Activated CD8-positive, alpha-beta T cell treated with anti-CD3 and anti-CD28 coated beads for 36 hours (primary cell): Measurements from ENCODE around the gene DGKB. TPM values are rescaled to one million over a fixed set of nuclear protein-coding genes. Genes with fewer than 3 reads are reported as not detected.

ENCODE experiments used
- ATAC-seq: fragments of 200-7000 bp; cut with Tn5 transposase; one replicate; pipeline ENCODE4 v1.10.0; 2021; ENCODE audit warnings: mild to moderate bottlenecking, moderate library complexity
- CTCF ChIA-PET: fragments of 350-600 bp; sonication (Branson Sonifier 250); formaldehyde crosslinking; loops from one replicate; lab custom pipeline; 2021; ENCODE audit warnings: antibody characterized with exemption; lab: Charles Lee
- POLR2A ChIA-PET: fragments of 350-600 bp; sonication (Branson Sonifier 250); formaldehyde crosslinking; loops from one replicate; lab custom pipeline; 2021; ENCODE audit warnings: antibody characterized with exemption; lab: Charles Lee
- DNase-seq: peaks from one replicate; pipeline ENCODE4 v3.0.0-alpha.2; 2020
- H3K27ac Mint-ChIP-seq: one replicate; pipeline ENCODE4 v1.8.0; 2021; ENCODE audit warnings: mild to moderate bottlenecking, mixed read lengths
- H3K27me3 Mint-ChIP-seq: one replicate; pipeline ENCODE4 v1.8.0; 2021; ENCODE audit warnings: mixed read lengths
- H3K36me3 Mint-ChIP-seq: one replicate; pipeline ENCODE4 v1.8.0; 2021; ENCODE audit warnings: low read depth, mixed read lengths
- H3K4me1 Mint-ChIP-seq: one replicate; pipeline ENCODE4 v1.8.0; 2021; ENCODE audit warnings: low read depth, mixed read lengths
- H3K4me3 Mint-ChIP-seq: one replicate; pipeline ENCODE4 v1.8.0; 2021; ENCODE audit warnings: mild to moderate bottlenecking, moderate library complexity, mixed read lengths
- H3K9me3 Mint-ChIP-seq: one replicate; pipeline ENCODE4 v1.8.0; 2021; ENCODE audit warnings: mixed read lengths
- intact Hi-C: fragments of 100-400 bp; cut with micrococcal nuclease; formaldehyde crosslinking; loops from one replicate; pipeline ENCODE4 v1.10.0; 2022
- total RNA-seq, 2 experiments: library from RNA; stranded (reverse); gene quantifications; one replicate each; pipeline ENCODE4 v1.2.3, GENCODE V29; 2021
- TF ChIP-seq, protein P1 (sequence below): fragments of 200-600 bp; IDR thresholded peaks from one replicate; pipeline ENCODE4 v1.8.0; 2022; ENCODE audit warnings: antibody characterized with exemption, mild to moderate bottlenecking

Gene DGKB
- total RNA-seq, 2 experiments from 2014 or later, result not detected

DNA sequence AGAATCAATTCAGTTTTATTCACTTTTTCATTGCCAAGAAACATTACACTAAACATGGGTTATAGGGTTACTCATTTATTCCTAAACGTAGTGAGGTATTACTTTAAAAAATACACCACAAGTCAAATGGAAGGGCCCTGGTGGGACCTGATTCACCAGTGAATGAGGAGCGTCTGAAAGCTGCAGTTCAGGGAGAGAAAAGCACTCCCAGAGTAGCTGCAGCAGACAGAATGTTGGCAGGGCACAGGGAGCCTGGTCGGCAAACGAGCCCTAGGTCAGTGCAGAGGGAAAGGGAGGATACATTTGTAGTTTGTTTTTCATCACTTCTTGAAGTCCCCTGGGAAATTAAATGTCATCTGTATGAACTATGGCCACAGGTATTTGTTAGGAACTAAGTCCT lies 551.4 kb downstream of the DGKB start:
- Mint-ChIP-seq H3K4me3 (no peak overlapping the region), H3K9me3 (no peaks in the 10 kb centered on the region), H3K4me1 (no peaks in the 10 kb centered on the region), H3K27ac (no peak overlapping the region), H3K27me3 (no peaks in the 10 kb centered on the region), H3K36me3 (no peaks in the 10 kb centered on the region)
- ATAC-seq (no peak), DNase-seq (no peak)
- TF ChIP-seq, protein P1, sequence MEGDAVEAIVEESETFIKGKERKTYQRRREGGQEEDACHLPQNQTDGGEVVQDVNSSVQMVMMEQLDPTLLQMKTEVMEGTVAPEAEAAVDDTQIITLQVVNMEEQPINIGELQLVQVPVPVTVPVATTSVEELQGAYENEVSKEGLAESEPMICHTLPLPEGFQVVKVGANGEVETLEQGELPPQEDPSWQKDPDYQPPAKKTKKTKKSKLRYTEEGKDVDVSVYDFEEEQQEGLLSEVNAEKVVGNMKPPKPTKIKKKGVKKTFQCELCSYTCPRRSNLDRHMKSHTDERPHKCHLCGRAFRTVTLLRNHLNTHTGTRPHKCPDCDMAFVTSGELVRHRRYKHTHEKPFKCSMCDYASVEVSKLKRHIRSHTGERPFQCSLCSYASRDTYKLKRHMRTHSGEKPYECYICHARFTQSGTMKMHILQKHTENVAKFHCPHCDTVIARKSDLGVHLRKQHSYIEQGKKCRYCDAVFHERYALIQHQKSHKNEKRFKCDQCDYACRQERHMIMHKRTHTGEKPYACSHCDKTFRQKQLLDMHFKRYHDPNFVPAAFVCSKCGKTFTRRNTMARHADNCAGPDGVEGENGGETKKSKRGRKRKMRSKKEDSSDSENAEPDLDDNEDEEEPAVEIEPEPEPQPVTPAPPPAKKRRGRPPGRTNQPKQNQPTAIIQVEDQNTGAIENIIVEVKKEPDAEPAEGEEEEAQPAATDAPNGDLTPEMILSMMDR, result no peak
- ChIA-PET CTCF (no interaction called here), POLR2A (no interaction called here)
- intact Hi-C loops, result no loop called here

DNA sequence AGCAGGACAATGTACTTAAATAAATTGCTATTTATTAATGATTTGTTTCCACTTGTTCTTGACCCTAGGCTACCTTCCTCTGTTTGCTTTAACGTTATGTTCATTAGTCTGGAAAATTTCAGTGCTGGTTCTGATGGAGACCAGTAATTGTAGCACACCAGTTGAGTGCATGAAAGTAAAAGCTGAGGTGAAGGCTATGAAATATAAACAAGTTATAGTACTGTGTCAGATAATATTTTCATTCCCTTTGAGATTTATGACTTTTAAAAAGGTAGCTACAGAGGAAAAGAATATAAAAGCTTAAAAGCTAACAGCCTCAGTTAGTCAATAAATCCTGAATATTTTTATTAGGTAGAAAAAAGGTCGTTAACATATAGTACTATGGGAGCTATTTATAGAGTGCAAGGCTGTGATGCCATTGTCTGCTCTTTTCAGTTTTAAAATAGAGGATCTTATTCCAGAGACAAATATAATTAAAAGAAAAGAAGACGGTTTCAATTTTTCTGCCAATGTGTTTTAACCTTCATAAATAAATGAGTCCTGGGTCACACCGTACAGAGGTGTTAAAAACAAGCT lies 561.3 kb downstream of the DGKB start:
- Mint-ChIP-seq H3K4me3 (no peak overlapping the region), H3K9me3 (no peaks in the 10 kb centered on the region), H3K27me3 (no peaks in the 10 kb centered on the region), H3K4me1 (no peaks in the 10 kb centered on the region), H3K27ac (no peak overlapping the region), H3K36me3 (no peaks in the 10 kb centered on the region)
- no peak for ATAC-seq
- POLR2A ChIA-PET, result no interaction called here
- DNase-seq, result no peak
- CTCF ChIA-PET, result no interaction called here
- intact Hi-C loops, result no loop called here
- TF ChIP-seq, protein P1, result no peak

DNA sequence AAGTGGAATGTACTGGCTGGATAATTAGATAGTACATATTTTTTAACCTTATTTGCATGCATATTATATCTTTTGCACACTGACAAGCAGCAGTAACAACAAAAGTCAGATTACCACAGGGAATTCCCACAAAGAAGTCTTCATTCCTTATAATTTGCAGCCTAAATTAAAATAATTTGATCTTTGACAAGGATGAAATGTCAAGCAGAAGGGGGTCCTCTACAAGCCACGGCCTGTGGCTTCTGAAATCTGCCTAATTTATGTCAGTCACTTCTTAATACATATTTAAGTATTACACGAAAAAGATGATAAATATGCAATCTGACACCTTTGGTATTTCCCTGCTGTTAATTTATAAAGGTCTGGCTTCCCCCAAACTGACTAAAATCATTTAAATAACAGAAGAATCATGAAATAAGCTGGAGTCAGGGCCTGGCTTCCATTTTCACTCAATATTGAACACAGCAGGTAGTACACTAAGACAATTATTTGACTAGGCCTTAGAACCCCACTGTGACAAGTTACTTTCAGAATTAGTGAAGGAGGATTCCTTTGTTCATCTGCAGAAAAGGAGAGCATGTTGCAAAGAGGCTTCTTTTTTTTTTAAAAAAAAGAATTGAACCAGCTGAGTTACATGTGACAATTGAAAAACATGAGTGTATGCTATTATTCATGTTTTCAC lies 562.0 kb downstream of the DGKB start:
- CTCF ChIA-PET, result no interaction called here
- H3K36me3 Mint-ChIP-seq, result no peaks in the 10 kb centered on the region
- no peak for DNase-seq

DNA sequence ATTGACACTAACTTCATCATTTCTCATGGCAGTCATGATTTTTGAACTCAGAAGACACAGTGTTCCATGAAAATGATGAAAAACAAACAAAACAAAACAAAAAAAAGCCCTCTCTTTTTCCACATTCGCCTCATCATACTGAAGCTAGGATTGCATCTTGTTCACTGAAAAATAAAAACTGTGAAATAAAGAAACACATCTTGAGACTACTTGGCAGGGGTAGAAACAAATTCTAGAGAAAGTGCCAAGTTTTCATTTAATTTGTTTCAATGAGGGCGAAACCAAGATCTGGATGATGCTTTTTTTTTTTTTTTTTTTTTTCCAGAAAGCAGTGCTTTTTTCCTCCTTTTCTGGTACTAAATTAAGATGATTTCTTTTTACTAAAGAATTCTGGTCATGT lies 562.7 kb downstream of the DGKB start:
- TF ChIP-seq, protein P1, result no peak
- H3K27ac Mint-ChIP-seq, result no peak overlapping the region
- CTCF ChIA-PET, result no interaction called here
- no peaks in the 10 kb centered on the region for H3K27me3 Mint-ChIP-seq
- no peak for DNase-seq
- no peaks in the 10 kb centered on the region for H3K36me3 Mint-ChIP-seq
- H3K4me1 Mint-ChIP-seq, result no peaks in the 10 kb centered on the region
- no peak overlapping the region for H3K4me3 Mint-ChIP-seq
- intact Hi-C loops, result no loop called here
- POLR2A ChIA-PET, result no interaction called here
- ATAC-seq, result no peak
- no peaks in the 10 kb centered on the region for H3K9me3 Mint-ChIP-seq

More for the DNA sequence above, 562.0 kb downstream of the DGKB start:
- intact Hi-C loops, result no loop called here
- no peaks in the 10 kb centered on the region for H3K4me1 Mint-ChIP-seq
- no peak for ATAC-seq
- no peaks in the 10 kb centered on the region for H3K9me3 Mint-ChIP-seq
- H3K27ac Mint-ChIP-seq, result no peak overlapping the region
- TF ChIP-seq, protein P1, result no peak
- H3K27me3 Mint-ChIP-seq, result no peaks in the 10 kb centered on the region
- no peak overlapping the region for H3K4me3 Mint-ChIP-seq
- POLR2A ChIA-PET, result no interaction called here

DNA sequence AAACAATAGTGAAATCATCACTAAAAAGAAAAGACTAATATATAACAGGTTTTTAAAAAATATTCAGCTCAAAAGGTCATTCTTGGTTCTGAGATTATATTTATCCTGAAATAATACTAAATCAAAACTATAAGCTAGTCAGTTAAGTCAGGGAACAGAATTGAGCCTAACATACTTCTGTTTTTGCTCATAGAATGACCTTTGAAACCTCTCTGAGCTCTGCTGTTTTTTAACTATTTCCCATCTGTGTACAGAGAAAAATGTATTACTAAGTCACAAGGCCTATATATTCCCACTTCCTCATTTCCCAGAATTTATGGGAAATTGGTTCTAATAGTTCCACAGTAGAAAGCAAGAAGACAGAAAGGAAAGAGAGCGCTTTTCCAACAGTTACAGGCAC lies 566.3 kb downstream of the DGKB start:
- H3K4me3 Mint-ChIP-seq, result no peak overlapping the region
- no peaks in the 10 kb centered on the region for H3K4me1 Mint-ChIP-seq
- H3K9me3 Mint-ChIP-seq, result no peaks in the 10 kb centered on the region
- TF ChIP-seq, protein P1, result no peak
- H3K36me3 Mint-ChIP-seq, result no peaks in the 10 kb centered on the region
- no peak overlapping the region for H3K27ac Mint-ChIP-seq
- no peak for ATAC-seq
- intact Hi-C loops, result no loop called here
- ChIA-PET POLR2A (no interaction called here), CTCF (no interaction called here)
- H3K27me3 Mint-ChIP-seq, result no peaks in the 10 kb centered on the region
- no peak for DNase-seq
